LNCAP (cell line): ENCODE results near the gene GLTPD2.

Source experiments
- CTCF ChIP-seq: fragments of 450-650 bp; IDR thresholded peaks from 2 replicates; pipeline ENCODE4 v1.5.1; 2017; ENCODE audit warnings: mild to moderate bottlenecking

The GLTPD2 gene

GRCh38 chr17:4833178-4833940 is 44.6 kb downstream of the GLTPD2 start, which contains the start of gene MINK1:
Gene MINK1 (plus strand): TSS chr17:4833340. CDS start chr17:4833584, 244 bp downstream.
- no peak for TF ChIP-seq CTCF

- no peak for TF ChIP-seq CTCF
Measured at GRCh38 chr17:4833941-4834680, 45.3 kb downstream of the GLTPD2 start.

- no peak for TF ChIP-seq CTCF
Measured at GRCh38 chr17:4834681-4835020, 45.9 kb downstream of the GLTPD2 start.

GRCh38 chr17:4836221-4836620 is 47.5 kb downstream of the GLTPD2 start:
- TF ChIP-seq CTCF = no peak

- no peak for TF ChIP-seq CTCF
Measured at GRCh38 chr17:4837471-4838308, 48.9 kb downstream of the GLTPD2 start.

- TF ChIP-seq CTCF = no peak
Measured at GRCh38 chr17:4838309-4838785, 49.6 kb downstream of the GLTPD2 start.

- no peak for TF ChIP-seq CTCF
Measured at GRCh38 chr17:4839221-4839620, 50.5 kb downstream of the GLTPD2 start.
